GM23338 (cell line): ENCODE measurements around the gene SLC28A1. TPM values are rescaled to one million over a fixed set of nuclear protein-coding genes. Genes with fewer than 3 reads are reported as not detected.
A peak's percentile ranks its signal among the peaks of the same experiment; 100 is the strongest.

ENCODE experiments used
- ATAC-seq: fragments of 200-7000 bp; cut with Tn5 transposase; 3 replicates; pipeline ENCODE4 v1.9.1; 2020
- DNase-seq: peaks from one replicate; pipeline ENCODE4 v3.0.0-alpha.2; 2015; ENCODE audit warnings: low spot score
- H2AFZ ChIP-seq: fragments of 200-600 bp; sonication (generic); 2 replicates; pipeline ENCODE4 v1.8.0; 2016; ENCODE audit warnings: antibody characterized with exemption, mild to moderate bottlenecking, moderate library complexity
- H3F3A ChIP-seq: fragments of 200-600 bp; sonication (generic); replicated peaks from 2 replicates; pipeline ENCODE4 v1.8.0; 2017; ENCODE audit warnings: antibody characterized with exemption, mixed run types, low read depth
- H3K27ac ChIP-seq: fragments of 200-600 bp; sonication (generic); 2 replicates; pipeline ENCODE4 v1.6.1; 2016; ENCODE audit warnings: low read depth
- H3K27me3 ChIP-seq: fragments of 200-600 bp; sonication (generic); 2 replicates; pipeline ENCODE4 v1.8.0; 2016; ENCODE audit warnings: mild to moderate bottlenecking, mixed run types, moderate library complexity; ENCODE audit not compliant: insufficient read depth
- H3K36me3 ChIP-seq: fragments of 200-600 bp; sonication (generic); 2 replicates; pipeline ENCODE4 v1.8.0; 2016; ENCODE audit warnings: mild to moderate bottlenecking; ENCODE audit not compliant: insufficient read depth
- H3K4me1 ChIP-seq: fragments of 200-600 bp; sonication (generic); 2 replicates; pipeline ENCODE4 v1.8.0; 2016; ENCODE audit warnings: mild to moderate bottlenecking, moderate library complexity; ENCODE audit not compliant: insufficient read depth
- H3K4me2 ChIP-seq: fragments of 200-600 bp; sonication (generic); 2 replicates; pipeline ENCODE4 v1.7.1; 2017; ENCODE audit warnings: mixed run types
- H3K4me3 ChIP-seq: fragments of 200-600 bp; sonication (generic); 2 replicates; pipeline ENCODE4 v1.6.1; 2016; ENCODE audit warnings: mixed run types
- H3K79me2 ChIP-seq: fragments of 200-600 bp; sonication (generic); replicated peaks from 2 replicates; pipeline ENCODE4 v1.8.0; 2017; ENCODE audit warnings: mild to moderate bottlenecking; ENCODE audit not compliant: insufficient read depth
- H3K9me2 ChIP-seq: fragments of 200-600 bp; sonication (generic); 2 replicates; pipeline ENCODE4 v1.8.0; 2017; ENCODE audit not compliant: insufficient read depth
- H4K20me1 ChIP-seq: fragments of 200-600 bp; sonication (generic); replicated peaks from 2 replicates; pipeline ENCODE4 v1.8.0; 2017; ENCODE audit warnings: mild to moderate bottlenecking; ENCODE audit not compliant: insufficient read depth
- H3K27ac Mint-ChIP-seq: 2 replicates; pipeline ENCODE4 v1.8.0; 2020; ENCODE audit warnings: inconsistent platforms, mild to moderate bottlenecking, moderate library complexity, mixed read lengths
- H3K27me3 Mint-ChIP-seq: 3 replicates; pipeline ENCODE4 v1.8.0; 2022; ENCODE audit warnings: low read depth, mild to moderate bottlenecking, moderate library complexity, mixed read lengths, inconsistent platforms; ENCODE audit not compliant: insufficient read depth, poor library complexity
- H3K36me3 Mint-ChIP-seq: 3 replicates; pipeline ENCODE4 v1.8.0; 2021; ENCODE audit warnings: low read depth, mild to moderate bottlenecking, inconsistent platforms, moderate library complexity, mixed read lengths
- H3K4me1 Mint-ChIP-seq: 3 replicates; pipeline ENCODE4 v1.8.0; 2020; ENCODE audit warnings: mild to moderate bottlenecking, inconsistent platforms, mixed read lengths
- H3K4me3 Mint-ChIP-seq: 3 replicates; pipeline ENCODE4 v1.8.0; 2021; ENCODE audit warnings: moderate library complexity, mild to moderate bottlenecking, inconsistent platforms, mixed read lengths
- H3K9me3 Mint-ChIP-seq: 3 replicates; pipeline ENCODE4 v1.8.0; 2020; ENCODE audit warnings: moderate library complexity, mild to moderate bottlenecking, inconsistent platforms, mixed read lengths
- EZH2 ChIP-seq: fragments of 200-600 bp; sonication (generic); IDR thresholded peaks from one replicate; pipeline ENCODE4 v1.8.0; 2017; ENCODE audit warnings: antibody characterized with exemption, mild to moderate bottlenecking, low read depth; ENCODE audit not compliant: unreplicated experiment
- JUNB ChIP-seq: IDR thresholded peaks from one replicate; pipeline ENCODE4 v1.6.1; 2016; ENCODE audit warnings: antibody characterized with exemption; ENCODE audit not compliant: unreplicated experiment
- NANOG ChIP-seq: IDR thresholded peaks from 2 replicates; pipeline ENCODE4 v1.6.1; 2016; ENCODE audit warnings: antibody characterized with exemption, borderline replicate concordance
- POLR2AphosphoS5 ChIP-seq: IDR thresholded peaks from 2 replicates; pipeline ENCODE4 v1.6.1; 2016; ENCODE audit warnings: antibody characterized with exemption, low read depth
- STAT1 ChIP-seq: IDR thresholded peaks from one replicate; pipeline ENCODE4 v1.6.1; 2016; ENCODE audit warnings: antibody characterized with exemption; ENCODE audit not compliant: unreplicated experiment
- polyA plus RNA-seq: library from polyadenylated mRNA; unstranded; fragments of >200 nt; fragmentation: Nextera tagmentation; extraction: Ambion mirVana; gene quantifications from 2 replicates; pipeline ENCODE4 v1.2.1, GENCODE V29; 2016
- total RNA-seq: library from RNA; depleted of rRNA; stranded (reverse); fragments of >200 nt; shearing (Covaris generic); gene quantifications from 2 replicates; pipeline ENCODE4 v1.2.3, GENCODE V29; 2014
- TF ChIP-seq, protein P1 (sequence below): IDR thresholded peaks from one replicate; pipeline ENCODE4 v1.6.1; 2018; ENCODE audit warnings: antibody characterized with exemption; ENCODE audit not compliant: unreplicated experiment
- TF ChIP-seq, protein P2 (sequence below), 2 experiments: fragments of 200-600 bp in 1 of 2; sonication (generic) in 1 of 2; conservative IDR thresholded peaks; 2 replicates each; pipeline versions ENCODE4 v1.5.1 to v1.6.1; 2016 to 2017; ENCODE audit warnings: antibody characterized with exemption in 2 of 2, low read depth in 2 of 2, mild to moderate bottlenecking in 2 of 2, moderate library complexity in 1 of 2
- TF ChIP-seq, protein P3 (sequence below): fragments of 250-450 bp; sonication (Bioruptor Pico); IDR thresholded peaks from 2 replicates; pipeline ENCODE4 v1.5.0; 2020; ENCODE audit warnings: mild to moderate bottlenecking, moderate library complexity

SLC28A1 gene
- total and polyA plus RNA-seq, 2 experiments from 2014 or later, result not detected

DNA sequence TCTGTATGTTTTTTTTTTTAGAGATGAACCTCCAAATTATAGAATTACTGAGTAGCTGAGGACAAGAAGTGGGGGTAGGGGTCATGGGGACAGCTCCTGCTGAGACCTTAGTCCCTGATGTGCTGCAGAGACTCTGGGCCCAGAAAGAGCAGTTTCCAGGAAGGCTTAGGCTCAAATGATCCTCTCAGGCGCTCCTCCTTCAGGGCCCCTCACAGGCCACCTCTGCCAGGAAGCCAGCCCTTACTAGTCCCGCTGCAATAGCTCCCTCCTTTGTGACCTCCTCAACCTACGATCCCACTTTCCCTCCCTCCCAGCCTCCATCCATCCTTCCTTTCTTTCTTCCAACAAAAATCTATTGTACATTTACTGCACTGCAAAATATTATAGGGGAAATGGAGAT, 24.6 kb downstream of the SLC28A1 start:
- no peak overlapping the region for H3K27ac Mint-ChIP-seq
- Histone ChIP-seq H3K27ac (no peak overlapping the region), H3K27me3 (no peaks in the 10 kb centered on the region), H4K20me1 (no peaks in the 10 kb centered on the region), H3K9me2 (no peaks in the 10 kb centered on the region), H3K79me2 (no peaks in the 10 kb centered on the region), H3K36me3 (no peaks in the 10 kb centered on the region), H3K4me1 (no peaks in the 10 kb centered on the region), H3F3A (no peaks in the 10 kb centered on the region), H2AFZ (peak overlapping the region; percentile 93; the same call in 1 of the 2 replicates), H3K4me3 (no peak overlapping the region), H3K4me2 (no peak overlapping the region)
- H3K4me3 Mint-ChIP-seq, result no peak overlapping the region; the same call in 2 of the 3 replicates
- H3K36me3 Mint-ChIP-seq, result no peaks in the 10 kb centered on the region
- peaks cover 6% of the 10 kb centered on the region for H3K27me3 Mint-ChIP-seq
- H3K9me3 Mint-ChIP-seq, result no peaks in the 10 kb centered on the region; the same call in 2 of the 3 replicates
- ATAC-seq (peak; percentile 68), DNase-seq (peak; percentile 34)
- H3K4me1 Mint-ChIP-seq, result peaks cover 10% of the 10 kb centered on the region
- TF ChIP-seq NANOG (no peak), EZH2 (no peak), POLR2AphosphoS5 (no peak), JUNB (no peak), STAT1 (no peak)
- TF ChIP-seq, protein P1, sequence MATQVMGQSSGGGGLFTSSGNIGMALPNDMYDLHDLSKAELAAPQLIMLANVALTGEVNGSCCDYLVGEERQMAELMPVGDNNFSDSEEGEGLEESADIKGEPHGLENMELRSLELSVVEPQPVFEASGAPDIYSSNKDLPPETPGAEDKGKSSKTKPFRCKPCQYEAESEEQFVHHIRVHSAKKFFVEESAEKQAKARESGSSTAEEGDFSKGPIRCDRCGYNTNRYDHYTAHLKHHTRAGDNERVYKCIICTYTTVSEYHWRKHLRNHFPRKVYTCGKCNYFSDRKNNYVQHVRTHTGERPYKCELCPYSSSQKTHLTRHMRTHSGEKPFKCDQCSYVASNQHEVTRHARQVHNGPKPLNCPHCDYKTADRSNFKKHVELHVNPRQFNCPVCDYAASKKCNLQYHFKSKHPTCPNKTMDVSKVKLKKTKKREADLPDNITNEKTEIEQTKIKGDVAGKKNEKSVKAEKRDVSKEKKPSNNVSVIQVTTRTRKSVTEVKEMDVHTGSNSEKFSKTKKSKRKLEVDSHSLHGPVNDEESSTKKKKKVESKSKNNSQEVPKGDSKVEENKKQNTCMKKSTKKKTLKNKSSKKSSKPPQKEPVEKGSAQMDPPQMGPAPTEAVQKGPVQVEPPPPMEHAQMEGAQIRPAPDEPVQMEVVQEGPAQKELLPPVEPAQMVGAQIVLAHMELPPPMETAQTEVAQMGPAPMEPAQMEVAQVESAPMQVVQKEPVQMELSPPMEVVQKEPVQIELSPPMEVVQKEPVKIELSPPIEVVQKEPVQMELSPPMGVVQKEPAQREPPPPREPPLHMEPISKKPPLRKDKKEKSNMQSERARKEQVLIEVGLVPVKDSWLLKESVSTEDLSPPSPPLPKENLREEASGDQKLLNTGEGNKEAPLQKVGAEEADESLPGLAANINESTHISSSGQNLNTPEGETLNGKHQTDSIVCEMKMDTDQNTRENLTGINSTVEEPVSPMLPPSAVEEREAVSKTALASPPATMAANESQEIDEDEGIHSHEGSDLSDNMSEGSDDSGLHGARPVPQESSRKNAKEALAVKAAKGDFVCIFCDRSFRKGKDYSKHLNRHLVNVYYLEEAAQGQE, result no peak
- TF ChIP-seq, protein P2, sequence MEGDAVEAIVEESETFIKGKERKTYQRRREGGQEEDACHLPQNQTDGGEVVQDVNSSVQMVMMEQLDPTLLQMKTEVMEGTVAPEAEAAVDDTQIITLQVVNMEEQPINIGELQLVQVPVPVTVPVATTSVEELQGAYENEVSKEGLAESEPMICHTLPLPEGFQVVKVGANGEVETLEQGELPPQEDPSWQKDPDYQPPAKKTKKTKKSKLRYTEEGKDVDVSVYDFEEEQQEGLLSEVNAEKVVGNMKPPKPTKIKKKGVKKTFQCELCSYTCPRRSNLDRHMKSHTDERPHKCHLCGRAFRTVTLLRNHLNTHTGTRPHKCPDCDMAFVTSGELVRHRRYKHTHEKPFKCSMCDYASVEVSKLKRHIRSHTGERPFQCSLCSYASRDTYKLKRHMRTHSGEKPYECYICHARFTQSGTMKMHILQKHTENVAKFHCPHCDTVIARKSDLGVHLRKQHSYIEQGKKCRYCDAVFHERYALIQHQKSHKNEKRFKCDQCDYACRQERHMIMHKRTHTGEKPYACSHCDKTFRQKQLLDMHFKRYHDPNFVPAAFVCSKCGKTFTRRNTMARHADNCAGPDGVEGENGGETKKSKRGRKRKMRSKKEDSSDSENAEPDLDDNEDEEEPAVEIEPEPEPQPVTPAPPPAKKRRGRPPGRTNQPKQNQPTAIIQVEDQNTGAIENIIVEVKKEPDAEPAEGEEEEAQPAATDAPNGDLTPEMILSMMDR (conservative IDR thresholded peaks at IDR 0.05; ENCODE audit: low read depth in 2 of 2), result no peak
- TF ChIP-seq, protein P3, sequence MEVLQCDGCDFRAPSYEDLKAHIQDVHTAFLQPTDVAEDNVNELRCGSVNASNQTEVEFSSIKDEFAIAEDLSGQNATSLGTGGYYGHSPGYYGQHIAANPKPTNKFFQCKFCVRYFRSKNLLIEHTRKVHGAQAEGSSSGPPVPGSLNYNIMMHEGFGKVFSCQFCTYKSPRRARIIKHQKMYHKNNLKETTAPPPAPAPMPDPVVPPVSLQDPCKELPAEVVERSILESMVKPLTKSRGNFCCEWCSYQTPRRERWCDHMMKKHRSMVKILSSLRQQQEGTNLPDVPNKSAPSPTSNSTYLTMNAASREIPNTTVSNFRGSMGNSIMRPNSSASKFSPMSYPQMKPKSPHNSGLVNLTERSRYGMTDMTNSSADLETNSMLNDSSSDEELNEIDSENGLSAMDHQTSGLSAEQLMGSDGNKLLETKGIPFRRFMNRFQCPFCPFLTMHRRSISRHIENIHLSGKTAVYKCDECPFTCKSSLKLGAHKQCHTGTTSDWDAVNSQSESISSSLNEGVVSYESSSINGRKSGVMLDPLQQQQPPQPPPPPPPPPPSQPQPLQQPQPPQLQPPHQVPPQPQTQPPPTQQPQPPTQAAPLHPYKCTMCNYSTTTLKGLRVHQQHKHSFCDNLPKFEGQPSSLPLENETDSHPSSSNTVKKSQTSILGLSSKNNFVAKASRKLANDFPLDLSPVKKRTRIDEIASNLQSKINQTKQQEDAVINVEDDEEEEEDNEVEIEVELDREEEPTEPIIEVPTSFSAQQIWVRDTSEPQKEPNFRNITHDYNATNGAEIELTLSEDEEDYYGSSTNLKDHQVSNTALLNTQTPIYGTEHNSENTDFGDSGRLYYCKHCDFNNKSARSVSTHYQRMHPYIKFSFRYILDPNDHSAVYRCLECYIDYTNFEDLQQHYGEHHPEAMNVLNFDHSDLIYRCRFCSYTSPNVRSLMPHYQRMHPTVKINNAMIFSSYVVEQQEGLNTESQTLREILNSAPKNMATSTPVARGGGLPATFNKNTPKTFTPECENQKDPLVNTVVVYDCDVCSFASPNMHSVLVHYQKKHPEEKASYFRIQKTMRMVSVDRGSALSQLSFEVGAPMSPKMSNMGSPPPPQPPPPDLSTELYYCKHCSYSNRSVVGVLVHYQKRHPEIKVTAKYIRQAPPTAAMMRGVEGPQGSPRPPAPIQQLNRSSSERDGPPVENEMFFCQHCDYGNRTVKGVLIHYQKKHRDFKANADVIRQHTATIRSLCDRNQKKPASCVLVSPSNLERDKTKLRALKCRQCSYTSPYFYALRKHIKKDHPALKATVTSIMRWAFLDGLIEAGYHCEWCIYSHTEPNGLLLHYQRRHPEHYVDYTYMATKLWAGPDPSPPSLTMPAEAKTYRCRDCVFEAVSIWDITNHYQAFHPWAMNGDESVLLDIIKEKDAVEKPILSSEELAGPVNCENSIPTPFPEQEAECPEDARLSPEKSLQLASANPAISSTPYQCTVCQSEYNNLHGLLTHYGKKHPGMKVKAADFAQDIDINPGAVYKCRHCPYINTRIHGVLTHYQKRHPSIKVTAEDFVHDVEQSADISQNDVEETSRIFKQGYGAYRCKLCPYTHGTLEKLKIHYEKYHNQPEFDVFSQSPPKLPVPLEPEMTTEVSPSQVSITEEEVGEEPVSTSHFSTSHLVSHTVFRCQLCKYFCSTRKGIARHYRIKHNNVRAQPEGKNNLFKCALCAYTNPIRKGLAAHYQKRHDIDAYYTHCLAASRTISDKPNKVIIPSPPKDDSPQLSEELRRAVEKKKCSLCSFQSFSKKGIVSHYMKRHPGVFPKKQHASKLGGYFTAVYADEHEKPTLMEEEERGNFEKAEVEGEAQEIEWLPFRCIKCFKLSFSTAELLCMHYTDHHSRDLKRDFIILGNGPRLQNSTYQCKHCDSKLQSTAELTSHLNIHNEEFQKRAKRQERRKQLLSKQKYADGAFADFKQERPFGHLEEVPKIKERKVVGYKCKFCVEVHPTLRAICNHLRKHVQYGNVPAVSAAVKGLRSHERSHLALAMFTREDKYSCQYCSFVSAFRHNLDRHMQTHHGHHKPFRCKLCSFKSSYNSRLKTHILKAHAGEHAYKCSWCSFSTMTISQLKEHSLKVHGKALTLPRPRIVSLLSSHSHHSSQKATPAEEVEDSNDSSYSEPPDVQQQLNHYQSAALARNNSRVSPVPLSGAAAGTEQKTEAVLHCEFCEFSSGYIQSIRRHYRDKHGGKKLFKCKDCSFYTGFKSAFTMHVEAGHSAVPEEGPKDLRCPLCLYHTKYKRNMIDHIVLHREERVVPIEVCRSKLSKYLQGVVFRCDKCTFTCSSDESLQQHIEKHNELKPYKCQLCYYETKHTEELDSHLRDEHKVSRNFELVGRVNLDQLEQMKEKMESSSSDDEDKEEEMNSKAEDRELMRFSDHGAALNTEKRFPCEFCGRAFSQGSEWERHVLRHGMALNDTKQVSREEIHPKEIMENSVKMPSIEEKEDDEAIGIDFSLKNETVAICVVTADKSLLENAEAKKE (CRISPR knock-in tag), result no peak
